ENCODE data around the gene ZFHX3.

ZFHX3 gene

GRCh38 chr16:73067671-73068540 lies 20.0 kb upstream of the ZFHX3 start:
- no peak overlapping the region for H3K4me3 ChIP-seq (replicated peaks in 1 of 2; ENCODE audit: low read depth in 2 of 2, low read length in 2 of 2)
- no peak for DNase-seq (ENCODE audit: low read depth in 2 of 2)
- TF ChIP-seq CTCF (IDR thresholded peaks at IDR 0.05; ENCODE audit: low read depth, low read length), result no peak

- no peak for TF ChIP-seq CTCF (IDR thresholded peaks at IDR 0.05; ENCODE audit: low read depth, low read length)
- DNase-seq (ENCODE audit: low read depth in 2 of 2), result peak; percentile 76 to 77
- no peak overlapping the region for H3K4me3 ChIP-seq (replicated peaks in 1 of 2; ENCODE audit: low read depth in 2 of 2, low read length in 2 of 2)
Observed at GRCh38 chr16:73066927-73067670, 19.2 kb upstream of the ZFHX3 start.

GRCh38 chr16:73066331-73066926 lies 18.5 kb upstream of the ZFHX3 start:
- H3K4me3 ChIP-seq (replicated peaks in 1 of 2; ENCODE audit: low read depth in 2 of 2, low read length in 2 of 2), result no peak overlapping the region
- TF ChIP-seq CTCF (IDR thresholded peaks at IDR 0.05; ENCODE audit: low read depth, low read length), result no peak
- no peak for DNase-seq (ENCODE audit: low read depth in 2 of 2)

- no peak overlapping the region for H3K4me3 ChIP-seq (replicated peaks in 1 of 2; ENCODE audit: low read depth in 2 of 2, low read length in 2 of 2)
- DNase-seq (ENCODE audit: low read depth in 2 of 2), result peak; percentile 39 to 54
- TF ChIP-seq CTCF (IDR thresholded peaks at IDR 0.05; ENCODE audit: low read depth, low read length), result no peak
Observed at GRCh38 chr16:73065632-73066330, 17.9 kb upstream of the ZFHX3 start.

GRCh38 chr16:73064994-73065545 lies 17.1 kb upstream of the ZFHX3 start:
- H3K4me3 ChIP-seq (replicated peaks in 1 of 2; ENCODE audit: low read depth in 2 of 2, low read length in 2 of 2), result peak overlapping the region; percentile 21 to 36
- TF ChIP-seq CTCF (IDR thresholded peaks at IDR 0.05; ENCODE audit: low read depth, low read length), result no peak
- DNase-seq (ENCODE audit: low read depth in 2 of 2), result no peak
